Hepatocyte (in vitro differentiated cells): ENCODE results near the gene CMIP. TPM values are rescaled to one million over a fixed set of nuclear protein-coding genes. Genes with fewer than 3 reads are reported as not detected.
A peak's percentile ranks its signal among the peaks of the same experiment; 100 is the strongest.

Experiments used
- DNase-seq: peaks from one replicate; pipeline ENCODE4 v3.0.0-alpha.2; 2016; ENCODE audit warnings: low spot score
- H2AFZ ChIP-seq: fragments of 200-600 bp; sonication (generic); 2 replicates; pipeline ENCODE4 v1.6.0; 2016; ENCODE audit warnings: antibody characterized with exemption, mild to moderate bottlenecking
- H3K27ac ChIP-seq: fragments of 200-600 bp; sonication (generic); 2 replicates; pipeline ENCODE4 v1.5.1; 2016; ENCODE audit warnings: mild to moderate bottlenecking
- H3K27me3 ChIP-seq: fragments of 200-600 bp; sonication (generic); 2 replicates; pipeline ENCODE4 v1.6.1; 2016
- H3K36me3 ChIP-seq: fragments of 200-600 bp; sonication (generic); replicated peaks from 2 replicates; pipeline ENCODE4 v1.5.1; 2016; ENCODE audit warnings: low read depth; ENCODE audit not compliant: insufficient read depth
- H3K4me1 ChIP-seq: fragments of 200-600 bp; sonication (generic); 2 replicates; pipeline ENCODE4 v1.5.1; 2016; ENCODE audit warnings: mild to moderate bottlenecking, moderate library complexity; ENCODE audit not compliant: insufficient read depth
- H3K4me2 ChIP-seq: fragments of 200-600 bp; sonication (generic); 2 replicates; pipeline ENCODE4 v1.6.0; 2016
- H3K4me3 ChIP-seq: fragments of 200-600 bp; sonication (generic); 2 replicates; pipeline ENCODE4 v1.5.1; 2016; ENCODE audit warnings: mild to moderate bottlenecking
- H3K79me2 ChIP-seq: fragments of 200-600 bp; sonication (generic); 2 replicates; pipeline ENCODE4 v1.6.0; 2017; ENCODE audit warnings: mild to moderate bottlenecking
- H3K9me2 ChIP-seq: fragments of 200-600 bp; sonication (generic); replicated peaks from 2 replicates; pipeline ENCODE4 v1.6.0; 2017; ENCODE audit warnings: mild to moderate bottlenecking; ENCODE audit not compliant: insufficient read depth
- H3K9me3 ChIP-seq: fragments of 200-600 bp; sonication (generic); 2 replicates; pipeline ENCODE4 v1.5.1; 2016; ENCODE audit warnings: low read depth, mild to moderate bottlenecking
- H4K20me1 ChIP-seq: fragments of 200-600 bp; sonication (generic); 2 replicates; pipeline ENCODE4 v1.6.0; 2016; ENCODE audit warnings: mild to moderate bottlenecking; ENCODE audit not compliant: insufficient read depth, poor library complexity, severe bottlenecking
- CTCF ChIP-seq: fragments of 200-600 bp; sonication (generic); IDR thresholded peaks from 2 replicates; pipeline ENCODE4 v1.5.1; 2016; ENCODE audit warnings: antibody characterized with exemption, mild to moderate bottlenecking; ENCODE audit not compliant: poor library complexity
- EZH2 ChIP-seq: fragments of 200-600 bp; sonication (generic); IDR thresholded peaks from 2 replicates; pipeline ENCODE4 v1.6.1; 2016; ENCODE audit warnings: antibody characterized with exemption, mild to moderate bottlenecking, borderline replicate concordance
- EZH2phosphoT487 ChIP-seq: fragments of 200-600 bp; sonication (generic); IDR thresholded peaks from one replicate; pipeline ENCODE4 v1.6.1; 2018; ENCODE audit warnings: antibody characterized with exemption, mild to moderate bottlenecking, low read depth, moderate library complexity; ENCODE audit not compliant: unreplicated experiment, severe bottlenecking
- WGBS: methylation state at CpG from one replicate; pipeline ENCODE4 v1.1.6; 2016; ENCODE audit warnings: low lambda C conversion rate; ENCODE audit errors: missing lambda C conversion rate; 5-methylcytosine and 5-hydroxymethylcytosine counted together
- polyA plus RNA-seq: library from polyadenylated mRNA; unstranded; fragments of >200 nt; fragmentation: Nextera tagmentation; extraction: Ambion mirVana; gene quantifications from 2 replicates; pipeline ENCODE4 v1.2.1, GENCODE V29; 2016
- total RNA-seq: library from RNA; depleted of rRNA; stranded (reverse); fragments of >200 nt; gene quantifications from 2 replicates; pipeline ENCODE4 v1.2.3, GENCODE V29; 2014

Gene CMIP
- total RNA-seq: 9.4 and 17.8 TPM in 2 replicates
- polyA plus RNA-seq: 4.6 and 5.8 TPM in 2 replicates

GRCh38 chr16:81444448-81445121 is at the start of gene CMIP:
Gene CMIP, plus strand, starts transcription at chr16:81444808.
- TF ChIP-seq EZH2phosphoT487 (no peak), CTCF (no peak), EZH2 (no peak)
- no peaks in the 10 kb centered on the region for H3K36me3 ChIP-seq
- DNase-seq: peak; percentile 96
- H3K27ac ChIP-seq: peak within 1 kb of the TSS; percentile 94
- 4% methylated on average over 12 of the region's 114 CpGs for WGBS
- H2AFZ ChIP-seq: peak within 1 kb of the TSS; percentile 68
- peaks cover 32% of the 10 kb centered on the region for H3K4me1 ChIP-seq
- H3K4me2 ChIP-seq: peak within 1 kb of the TSS; percentile 95
- H3K9me3 ChIP-seq: no peaks in the 10 kb centered on the region
- peaks cover 45% of the 10 kb centered on the region for H3K79me2 ChIP-seq
- H3K9me2 ChIP-seq: no peaks in the 10 kb centered on the region
- peak within 1 kb of the TSS; percentile 77 for H3K4me3 ChIP-seq
- no peaks in the 10 kb centered on the region for H3K27me3 ChIP-seq
- H4K20me1 ChIP-seq: peaks cover 26% of the 10 kb centered on the region

GRCh38 chr16:81394966-81395655 is 49.5 kb upstream of the CMIP start:
- Histone ChIP-seq H3K4me3 (no peak overlapping the region), H2AFZ (no peak overlapping the region), H3K9me2 (no peaks in the 10 kb centered on the region), H3K79me2 (no peaks in the 10 kb centered on the region), H3K27ac (no peak overlapping the region), H3K4me1 (no peaks in the 10 kb centered on the region), H3K4me2 (no peak overlapping the region), H3K27me3 (no peaks in the 10 kb centered on the region), H3K9me3 (no peaks in the 10 kb centered on the region), H4K20me1 (no peaks in the 10 kb centered on the region), H3K36me3 (no peaks in the 10 kb centered on the region)
- no peak for DNase-seq
- 70% methylated on average over 13 of the region's 13 CpGs for WGBS
- TF ChIP-seq CTCF (no peak), EZH2phosphoT487 (no peak)

GRCh38 chr16:81397058-81397878 is 47.3 kb upstream of the CMIP start:
- Histone ChIP-seq H3K36me3 (no peaks in the 10 kb centered on the region), H3K4me1 (no peaks in the 10 kb centered on the region), H3K79me2 (no peaks in the 10 kb centered on the region), H3K4me2 (no peak overlapping the region), H3K27ac (no peak overlapping the region), H3K9me3 (no peaks in the 10 kb centered on the region), H4K20me1 (no peaks in the 10 kb centered on the region), H2AFZ (no peak overlapping the region), H3K9me2 (no peaks in the 10 kb centered on the region), H3K27me3 (no peaks in the 10 kb centered on the region), H3K4me3 (no peak overlapping the region)
- no peak for TF ChIP-seq EZH2
- TF ChIP-seq EZH2phosphoT487: no peak
- TF ChIP-seq CTCF: no peak
- DNase-seq: no peak
- 82% methylated on average over 21 of the region's 21 CpGs for WGBS
